ENCODE measurements around the gene MRPL27.

Gene MRPL27

GRCh38 chr17:50360486-50361115 is 12.4 kb downstream of the MRPL27 start:
- no peak for DNase-seq (ENCODE audit: low spot score)

- DNase-seq (ENCODE audit: low spot score) = no peak
Observed at GRCh38 chr17:50359998-50360461, 13.0 kb downstream of the MRPL27 start.

- DNase-seq (ENCODE audit: low spot score) = no peak
Observed at GRCh38 chr17:50359005-50359699, 13.8 kb downstream of the MRPL27 start.

- DNase-seq (ENCODE audit: low spot score) = no peak
Observed at GRCh38 chr17:50358177-50358576, 14.8 kb downstream of the MRPL27 start.

GRCh38 chr17:50356892-50357510 is 16.0 kb downstream of the MRPL27 start:
- DNase-seq (ENCODE audit: low spot score) = no peak

GRCh38 chr17:50356418-50356817 is 16.6 kb downstream of the MRPL27 start:
- no peak for DNase-seq (ENCODE audit: low spot score)

GRCh38 chr17:50355701-50356341 is 17.2 kb downstream of the MRPL27 start:
- DNase-seq (ENCODE audit: low spot score) = no peak

GRCh38 chr17:50355336-50355700 is 17.7 kb downstream of the MRPL27 start:
- no peak for DNase-seq (ENCODE audit: low spot score)

- no peak for DNase-seq (ENCODE audit: low spot score)
Observed at GRCh38 chr17:50354776-50355175, 18.2 kb downstream of the MRPL27 start.

GRCh38 chr17:50354198-50354597 is 18.8 kb downstream of the MRPL27 start:
- no peak for DNase-seq (ENCODE audit: low spot score)

GRCh38 chr17:50353600-50354195 is 19.3 kb downstream of the MRPL27 start:
- DNase-seq (ENCODE audit: low spot score) = no peak

- no peak for DNase-seq (ENCODE audit: low spot score)
Observed at GRCh38 chr17:50352693-50353599, 20.0 kb downstream of the MRPL27 start.

- DNase-seq (ENCODE audit: low spot score) = no peak
Observed at GRCh38 chr17:50352072-50352692, 20.8 kb downstream of the MRPL27 start.

GRCh38 chr17:50350733-50351132 is 22.3 kb downstream of the MRPL27 start:
- no peak for DNase-seq (ENCODE audit: low spot score)

GRCh38 chr17:50349243-50349600 is 23.8 kb downstream of the MRPL27 start:
- DNase-seq (ENCODE audit: low spot score) = no peak

- DNase-seq (ENCODE audit: low spot score) = peak; percentile 69
Observed at GRCh38 chr17:50348522-50349242, 24.3 kb downstream of the MRPL27 start.

- DNase-seq (ENCODE audit: low spot score) = no peak
Observed at GRCh38 chr17:50347894-50348291, 25.1 kb downstream of the MRPL27 start.

GRCh38 chr17:50347117-50347893 is 25.7 kb downstream of the MRPL27 start:
- no peak for DNase-seq (ENCODE audit: low spot score)

GRCh38 chr17:50346313-50347116 is 26.5 kb downstream of the MRPL27 start:
- DNase-seq (ENCODE audit: low spot score) = no peak
